GM19467 (cell line): Measurements from ENCODE around the gene GPR156.

Experiments used
- ATAC-seq: cut with Tn5 transposase; IDR thresholded peaks from one replicate; pipeline ENCODE4 v1.9.1; 2021; ENCODE audit warnings: mild to moderate bottlenecking, moderate library complexity; ENCODE audit not compliant: unreplicated experiment

The GPR156 gene

GRCh38 chr3:120196812-120197211 is 88.2 kb downstream of the GPR156 start:
- ATAC-seq = no peak

GRCh38 chr3:120196333-120196732 is 88.7 kb downstream of the GPR156 start:
- ATAC-seq = no peak

GRCh38 chr3:120193554-120193953 is 91.5 kb downstream of the GPR156 start:
- ATAC-seq = no peak

GRCh38 chr3:120192579-120192978 is 92.4 kb downstream of the GPR156 start:
- no peak for ATAC-seq

- no peak for ATAC-seq
These were observed 92.9 kb downstream of the GPR156 start for GRCh38 chr3:120192159-120192558.

GRCh38 chr3:120182613-120183511 is 102.2 kb downstream of the GPR156 start:
- no peak for ATAC-seq

- ATAC-seq = no peak
These were observed 103.4 kb downstream of the GPR156 start for GRCh38 chr3:120181632-120182031.

GRCh38 chr3:120180731-120181412 is 104.2 kb downstream of the GPR156 start:
- no peak for ATAC-seq

GRCh38 chr3:120177707-120178306 is 107.2 kb downstream of the GPR156 start:
- ATAC-seq = no peak

- ATAC-seq = no peak
These were observed 107.9 kb downstream of the GPR156 start for GRCh38 chr3:120177151-120177550.

- ATAC-seq = no peak
These were observed 110.0 kb downstream of the GPR156 start for GRCh38 chr3:120174811-120175539.

- no peak for ATAC-seq
These were observed 111.9 kb downstream of the GPR156 start for GRCh38 chr3:120173056-120173675.

GRCh38 chr3:120172070-120172469 is 113.0 kb downstream of the GPR156 start:
- ATAC-seq = no peak

- no peak for ATAC-seq
These were observed 113.7 kb downstream of the GPR156 start for GRCh38 chr3:120171134-120171873.

- ATAC-seq = no peak
These were observed 114.8 kb downstream of the GPR156 start for GRCh38 chr3:120170223-120170622.

GRCh38 chr3:120169407-120169806 is 115.6 kb downstream of the GPR156 start:
- ATAC-seq = no peak

- no peak for ATAC-seq
These were observed 116.4 kb downstream of the GPR156 start for GRCh38 chr3:120168611-120169010.

- no peak for ATAC-seq
These were observed 117.0 kb downstream of the GPR156 start for GRCh38 chr3:120168038-120168437.

GRCh38 chr3:120167488-120167887 is 117.5 kb downstream of the GPR156 start:
- no peak for ATAC-seq

- ATAC-seq = no peak
These were observed 121.2 kb downstream of the GPR156 start for GRCh38 chr3:120163816-120164215.
